DOHH2 (cell line): ENCODE measurements around the gene ZNF154.

Experiments used
- H3F3A ChIP-seq: fragments of 200-600 bp; sonication (generic), shearing (Covaris generic); 2 replicates; pipeline ENCODE4 v1.6.0; 2016; ENCODE audit warnings: antibody characterized with exemption, mild to moderate bottlenecking; ENCODE audit not compliant: control insufficient read depth, insufficient read depth
- H3K27ac ChIP-seq: fragments of 200-600 bp; sonication (generic); 2 replicates; pipeline ENCODE4 v1.5.1; 2014; ENCODE audit warnings: low read depth, mild to moderate bottlenecking, low read length, moderate library complexity
- H3K27me3 ChIP-seq: fragments of 200-600 bp; sonication (generic); 2 replicates; pipeline ENCODE4 v1.6.1; 2014; ENCODE audit warnings: mild to moderate bottlenecking, low read length, mixed read lengths; ENCODE audit not compliant: control insufficient read depth
- H3K36me3 ChIP-seq: fragments of 200-600 bp; sonication (generic); 2 replicates; pipeline ENCODE4 v1.6.1; 2014; ENCODE audit warnings: mild to moderate bottlenecking, low read length, moderate library complexity, mixed read lengths; ENCODE audit not compliant: control insufficient read depth
- H3K4me1 ChIP-seq: fragments of 200-600 bp; sonication (generic); 2 replicates; pipeline ENCODE4 v1.6.1; 2014; ENCODE audit warnings: mild to moderate bottlenecking, low read length, mixed read lengths; ENCODE audit not compliant: control insufficient read depth
- H3K4me2 ChIP-seq: fragments of 200-600 bp; sonication (generic); 2 replicates; pipeline ENCODE4 v1.6.0; 2014; ENCODE audit warnings: mild to moderate bottlenecking, low read length, moderate library complexity
- H3K4me3 ChIP-seq: fragments of 200-600 bp; sonication (generic); 2 replicates; pipeline ENCODE4 v1.5.1; 2014; ENCODE audit warnings: mild to moderate bottlenecking, low read length, mixed read lengths
- H3K79me2 ChIP-seq: fragments of 200-600 bp; sonication (generic); 2 replicates; pipeline ENCODE4 v1.6.1; 2014; ENCODE audit warnings: mild to moderate bottlenecking, low read length, mixed read lengths; ENCODE audit not compliant: control insufficient read depth
- H3K9me2 ChIP-seq: fragments of 200-600 bp; sonication (generic); replicated peaks from 2 replicates; pipeline ENCODE4 v1.6.1; 2014; ENCODE audit warnings: mild to moderate bottlenecking, low read length, mixed read lengths; ENCODE audit not compliant: control insufficient read depth
- H3K9me3 ChIP-seq: fragments of 200-600 bp; sonication (generic); 2 replicates; pipeline ENCODE4 v1.6.1; 2014; ENCODE audit warnings: antibody characterized with exemption, low read length, mixed read lengths; ENCODE audit not compliant: control insufficient read depth, insufficient read depth
- H4K20me1 ChIP-seq: fragments of 200-600 bp; sonication (generic); 2 replicates; pipeline ENCODE4 v1.6.0; 2014; ENCODE audit warnings: low read depth, mild to moderate bottlenecking, antibody characterized with exemption, low read length, moderate library complexity; ENCODE audit not compliant: control insufficient read depth, insufficient read depth
- EZH2phosphoT487 ChIP-seq: fragments of 200-600 bp; sonication (generic); IDR thresholded peaks from 2 replicates; pipeline ENCODE4 v1.6.1; 2017; ENCODE audit warnings: borderline replicate concordance, mild to moderate bottlenecking, antibody characterized with exemption, low read length, moderate library complexity, mixed read lengths
- TF ChIP-seq, protein P1 (sequence below): fragments of 200-600 bp; sonication (generic); IDR thresholded peaks from one replicate; pipeline ENCODE4 v1.5.1; 2014; ENCODE audit warnings: antibody characterized with exemption, mild to moderate bottlenecking, low read depth, low read length; ENCODE audit not compliant: poor library complexity, severe bottlenecking

The ZNF154 gene

DNA sequence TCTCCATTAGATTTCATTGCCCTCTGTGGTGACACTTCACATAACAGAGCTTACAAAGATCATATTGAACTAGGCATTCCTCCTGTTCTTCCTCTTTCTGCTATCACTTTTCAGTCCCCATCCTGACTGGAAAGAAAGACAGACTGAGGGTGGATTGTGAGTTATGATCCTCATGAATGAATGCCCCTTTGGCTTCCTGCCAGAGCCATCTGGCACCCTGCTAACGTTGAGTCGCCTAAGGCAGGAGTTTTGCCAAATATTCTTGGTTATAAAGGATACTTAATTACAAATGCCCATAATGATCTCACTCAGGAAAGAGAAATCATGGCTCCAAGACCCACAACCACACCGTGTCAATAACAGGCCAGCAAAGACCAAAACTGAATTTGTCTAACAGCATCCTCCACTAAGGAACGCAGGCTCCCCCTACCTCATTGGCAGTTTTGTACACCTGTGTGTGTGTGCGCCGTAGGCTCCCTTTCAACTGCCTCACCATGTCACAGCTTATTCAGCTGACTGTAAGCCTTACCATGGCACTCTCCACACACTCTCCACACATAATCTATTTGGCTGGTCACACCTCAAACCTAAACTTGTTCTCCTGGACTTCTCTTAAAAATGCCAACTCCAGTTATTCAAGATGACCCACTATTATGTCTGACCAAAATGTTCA lies 60.5 kb downstream of the ZNF154 start:
- Histone ChIP-seq H3K27me3 (no peaks in the 10 kb centered on the region), H3K27ac (no peak overlapping the region), H3K9me2 (no peaks in the 10 kb centered on the region), H3K36me3 (no peaks in the 10 kb centered on the region), H3K4me3 (no peak overlapping the region), H3K4me1 (no peaks in the 10 kb centered on the region), H3K9me3 (peaks cover 17% of the 10 kb centered on the region; the same call in 1 of the 2 replicates), H3K4me2 (no peak overlapping the region), H3F3A (no peaks in the 10 kb centered on the region), H4K20me1 (no peaks in the 10 kb centered on the region), H3K79me2 (no peaks in the 10 kb centered on the region)
- TF ChIP-seq, protein P1, sequence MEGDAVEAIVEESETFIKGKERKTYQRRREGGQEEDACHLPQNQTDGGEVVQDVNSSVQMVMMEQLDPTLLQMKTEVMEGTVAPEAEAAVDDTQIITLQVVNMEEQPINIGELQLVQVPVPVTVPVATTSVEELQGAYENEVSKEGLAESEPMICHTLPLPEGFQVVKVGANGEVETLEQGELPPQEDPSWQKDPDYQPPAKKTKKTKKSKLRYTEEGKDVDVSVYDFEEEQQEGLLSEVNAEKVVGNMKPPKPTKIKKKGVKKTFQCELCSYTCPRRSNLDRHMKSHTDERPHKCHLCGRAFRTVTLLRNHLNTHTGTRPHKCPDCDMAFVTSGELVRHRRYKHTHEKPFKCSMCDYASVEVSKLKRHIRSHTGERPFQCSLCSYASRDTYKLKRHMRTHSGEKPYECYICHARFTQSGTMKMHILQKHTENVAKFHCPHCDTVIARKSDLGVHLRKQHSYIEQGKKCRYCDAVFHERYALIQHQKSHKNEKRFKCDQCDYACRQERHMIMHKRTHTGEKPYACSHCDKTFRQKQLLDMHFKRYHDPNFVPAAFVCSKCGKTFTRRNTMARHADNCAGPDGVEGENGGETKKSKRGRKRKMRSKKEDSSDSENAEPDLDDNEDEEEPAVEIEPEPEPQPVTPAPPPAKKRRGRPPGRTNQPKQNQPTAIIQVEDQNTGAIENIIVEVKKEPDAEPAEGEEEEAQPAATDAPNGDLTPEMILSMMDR: no peak
- TF ChIP-seq EZH2phosphoT487: no peak
